ENCODE data around the gene DEDD.

Gene DEDD

GRCh38 chr1:161072751-161073449, 59.6 kb downstream of the DEDD start:
- DNase-seq = no peak

GRCh38 chr1:161071886-161072371, 60.5 kb downstream of the DEDD start:
- DNase-seq = peak; percentile 24
